ENCODE measurements around the gene LIPT2.
A peak's percentile ranks its signal among the peaks of the same experiment; 100 is the strongest.

Gene LIPT2

DNA sequence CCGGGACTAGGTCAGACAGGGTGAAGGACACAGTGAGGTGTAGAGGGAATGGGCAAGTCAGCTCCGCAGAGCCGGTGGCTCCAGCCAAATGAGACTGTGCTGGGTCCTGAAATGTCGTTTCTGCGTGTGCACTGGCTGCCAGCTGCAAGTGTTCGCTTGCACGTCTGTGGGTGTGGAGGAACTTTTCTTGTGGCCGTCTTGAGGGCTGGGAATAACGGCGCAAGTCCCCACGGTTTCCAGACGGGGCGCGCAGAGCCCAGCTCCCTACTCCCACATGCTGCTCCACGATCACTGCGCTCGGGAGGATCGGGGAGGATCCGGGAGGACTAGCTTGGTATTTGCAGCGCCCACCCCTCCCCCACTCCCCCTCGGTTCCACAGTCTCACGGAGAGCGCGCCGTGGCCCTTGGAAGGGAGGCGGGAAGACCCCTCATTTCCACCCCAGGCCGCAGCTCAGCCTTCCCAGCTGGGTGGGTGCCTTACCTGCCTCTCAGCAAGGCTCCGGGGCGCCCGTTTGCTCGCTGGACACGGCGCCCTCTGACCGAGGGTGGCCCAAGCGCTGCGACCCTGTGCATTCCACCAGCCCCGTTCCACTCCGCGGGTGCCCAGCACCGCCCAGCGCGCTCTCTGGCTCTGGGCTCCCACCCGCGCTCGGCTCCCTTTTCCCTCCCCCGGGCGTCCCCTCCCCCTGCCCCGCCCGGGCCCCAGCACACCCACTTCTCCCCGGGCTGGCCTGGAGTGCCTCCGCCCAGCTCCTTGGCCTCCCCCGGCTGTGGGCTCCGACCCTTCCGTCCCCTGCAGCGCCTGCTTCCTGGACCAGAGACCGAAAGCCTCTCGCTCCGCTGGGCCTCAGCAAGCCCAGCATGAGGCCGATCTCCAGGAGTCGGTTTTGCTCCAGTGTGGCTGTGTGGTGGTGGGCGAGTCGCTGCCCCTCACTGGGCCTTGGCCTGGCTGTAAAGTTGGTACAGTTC lies 26.3 kb downstream of the LIPT2 start, which contains the start of gene KCNE3:
Gene KCNE3 (minus strand): TSS at position 634 of the 970 bp plus-strand sequence. CDS start 9,986 bp downstream, outside the sequence.
- DNase-seq (ENCODE audit: low spot score), result no peak
- no peak for FAIRE-seq

GRCh38 chr11:74465291-74465708 lies 28.2 kb downstream of the LIPT2 start:
- no peak for FAIRE-seq
- DNase-seq (ENCODE audit: low spot score), result no peak

GRCh38 chr11:74464746-74465145 lies 28.8 kb downstream of the LIPT2 start:
- DNase-seq (ENCODE audit: low spot score), result no peak
- FAIRE-seq, result no peak

DNA sequence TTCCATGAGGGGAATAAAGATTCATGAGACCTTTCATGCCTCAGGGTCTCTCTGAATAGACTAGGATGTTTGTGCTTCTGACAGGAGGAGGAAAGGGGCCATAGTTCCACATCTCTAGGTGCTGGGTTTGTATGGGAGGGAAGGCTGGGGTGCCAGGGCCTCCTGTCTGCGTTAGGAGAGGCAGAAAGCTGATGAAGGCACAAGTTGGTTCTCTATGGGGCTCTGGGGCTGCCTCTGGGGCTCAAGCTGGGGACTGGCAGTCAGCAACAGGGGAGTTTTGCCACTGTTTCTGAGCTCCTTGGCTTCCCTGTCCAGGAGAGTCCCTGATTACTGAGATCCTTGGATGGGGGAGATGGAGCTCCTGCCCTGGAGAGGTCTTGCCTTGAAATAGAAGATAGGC lies 30.3 kb downstream of the LIPT2 start:
- DNase-seq (ENCODE audit: low spot score) (no peak), FAIRE-seq (no peak)

GRCh38 chr11:74462631-74463030 lies 30.9 kb downstream of the LIPT2 start:
- FAIRE-seq (no peak), DNase-seq (ENCODE audit: low spot score) (no peak)

- no peak for DNase-seq (ENCODE audit: low spot score)
- no peak for FAIRE-seq
Observed at GRCh38 chr11:74462009-74462408, 31.5 kb downstream of the LIPT2 start.

- no peak for DNase-seq (ENCODE audit: low spot score)
- no peak for FAIRE-seq
Observed at GRCh38 chr11:74460481-74461154, 32.9 kb downstream of the LIPT2 start.

DNA sequence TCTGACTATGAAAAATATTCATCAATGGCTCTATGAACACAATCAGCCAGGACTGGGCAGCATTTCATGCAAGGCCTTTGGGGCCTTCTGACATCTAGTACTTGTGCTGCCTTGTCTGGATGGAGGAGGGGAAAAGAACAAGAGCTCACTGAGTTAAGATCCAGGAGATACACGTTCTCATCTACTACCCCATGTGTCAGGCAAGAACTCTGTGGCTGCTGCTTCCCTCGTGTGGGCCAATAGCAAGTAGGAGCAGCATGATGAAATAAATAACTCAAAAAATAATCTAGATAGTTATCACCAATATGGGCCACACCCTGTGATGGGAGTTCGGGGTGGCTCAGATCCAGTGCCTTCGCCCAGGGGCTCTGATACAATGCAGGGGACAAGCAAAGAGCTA lies 33.5 kb downstream of the LIPT2 start:
- DNase-seq (ENCODE audit: low spot score), result no peak
- FAIRE-seq, result no peak

GRCh38 chr11:74459584-74459983 lies 33.9 kb downstream of the LIPT2 start:
- DNase-seq (ENCODE audit: low spot score) (no peak), FAIRE-seq (no peak)

DNA sequence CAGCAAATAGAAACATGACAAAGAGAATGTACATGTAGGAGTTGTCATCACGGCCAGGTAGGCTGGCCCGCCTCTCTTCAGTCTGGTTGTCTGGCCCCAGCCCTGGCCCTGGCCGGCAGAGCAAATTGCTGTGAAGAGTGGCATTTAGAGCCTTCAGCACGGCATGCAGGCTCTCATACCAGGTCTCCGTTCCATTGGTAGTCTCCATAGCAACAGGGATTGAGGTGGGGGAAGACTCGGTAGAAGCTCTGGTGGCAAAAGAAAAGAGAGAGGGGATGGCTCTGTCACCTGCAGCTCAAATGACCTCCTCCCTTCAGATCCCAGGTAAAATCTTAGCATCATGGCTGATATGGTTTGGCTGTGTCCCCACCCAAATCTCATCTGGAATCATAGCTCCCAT lies 36.2 kb downstream of the LIPT2 start:
- DNase-seq (ENCODE audit: low spot score) (no peak), FAIRE-seq (no peak)

DNA sequence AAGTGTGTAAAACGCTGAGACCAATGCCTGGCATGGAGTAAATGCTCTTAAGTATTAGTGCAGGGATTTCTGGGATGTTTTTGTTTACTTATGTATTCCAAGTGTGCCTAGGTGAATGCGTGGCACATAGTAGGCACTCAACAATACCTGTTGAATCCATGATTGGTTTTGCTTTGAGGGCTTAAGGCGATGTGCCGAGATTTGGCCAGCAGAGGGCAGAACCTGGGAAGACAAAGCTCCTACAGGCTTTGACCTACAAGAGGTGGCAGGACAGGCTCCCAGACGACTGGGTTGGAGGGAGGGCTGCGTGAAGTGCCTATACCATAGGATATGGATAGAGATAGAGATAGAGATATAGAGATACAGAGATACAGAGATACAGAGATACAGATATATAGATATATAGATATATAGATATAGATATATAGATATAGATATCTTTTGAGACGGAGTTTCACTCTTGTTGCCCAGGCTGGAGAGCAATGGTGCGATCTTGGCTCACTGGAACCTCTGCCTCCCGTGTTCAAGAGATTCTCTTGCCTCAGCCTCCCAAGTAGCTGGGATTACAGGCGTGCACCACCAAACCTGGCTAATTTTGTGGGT lies 40.0 kb downstream of the LIPT2 start:
- peak; percentile 10 for DNase-seq (ENCODE audit: low spot score)
- no peak for FAIRE-seq

DNA sequence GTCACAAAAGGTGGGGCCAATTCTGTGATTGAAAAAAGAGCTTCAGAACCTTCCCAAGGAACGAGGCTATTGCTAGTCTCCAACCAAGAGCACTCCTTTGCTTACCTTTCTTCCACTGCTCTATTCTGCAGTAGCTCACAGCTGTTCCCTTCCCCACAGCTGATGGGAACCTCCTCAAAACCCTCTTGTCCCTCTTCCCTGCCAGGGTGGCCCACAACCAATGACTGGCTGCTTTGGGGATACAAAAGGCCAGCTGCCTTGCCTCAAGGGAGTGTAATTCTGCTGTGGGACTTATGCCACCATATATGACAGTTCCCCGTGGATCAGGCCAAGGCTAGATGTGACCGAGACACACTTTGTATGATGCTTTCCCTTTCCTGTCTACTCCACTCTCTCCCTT lies 41.2 kb downstream of the LIPT2 start:
- FAIRE-seq (no peak), DNase-seq (ENCODE audit: low spot score) (no peak)

GRCh38 chr11:74450318-74450717 lies 43.2 kb downstream of the LIPT2 start:
- DNase-seq (ENCODE audit: low spot score), result no peak
- FAIRE-seq, result no peak

DNA sequence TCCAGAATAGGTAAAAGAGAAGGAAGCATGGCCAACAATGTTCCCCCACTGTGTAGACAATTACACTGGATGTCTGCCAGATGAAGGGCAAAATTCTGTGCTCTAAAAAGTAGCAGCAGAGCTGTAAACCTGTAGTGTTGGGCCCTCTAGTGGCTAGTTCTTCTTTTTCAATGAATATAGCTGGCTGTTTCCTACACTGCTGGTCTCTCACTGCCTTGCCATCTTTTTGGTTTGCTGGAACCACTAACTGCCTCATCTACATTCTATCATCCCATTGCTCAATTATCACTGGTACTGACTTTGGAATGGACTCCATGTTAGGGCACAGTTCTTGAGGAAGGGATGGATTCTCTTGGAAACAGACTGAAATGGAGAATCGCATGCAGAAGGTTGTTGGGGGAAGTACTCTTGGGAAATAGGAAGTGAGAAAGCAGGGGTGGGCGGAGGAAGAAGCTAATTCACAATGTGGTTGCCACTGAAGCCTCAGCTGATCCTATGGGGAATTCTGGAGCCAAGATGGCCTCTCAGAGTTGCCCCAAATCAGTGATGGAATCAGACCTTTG lies 44.1 kb downstream of the LIPT2 start:
- DNase-seq (ENCODE audit: low spot score) (peak; percentile 54), FAIRE-seq (peak; percentile 8)

GRCh38 chr11:74447720-74448119 lies 45.8 kb downstream of the LIPT2 start:
- FAIRE-seq (no peak), DNase-seq (ENCODE audit: low spot score) (no peak)

DNA sequence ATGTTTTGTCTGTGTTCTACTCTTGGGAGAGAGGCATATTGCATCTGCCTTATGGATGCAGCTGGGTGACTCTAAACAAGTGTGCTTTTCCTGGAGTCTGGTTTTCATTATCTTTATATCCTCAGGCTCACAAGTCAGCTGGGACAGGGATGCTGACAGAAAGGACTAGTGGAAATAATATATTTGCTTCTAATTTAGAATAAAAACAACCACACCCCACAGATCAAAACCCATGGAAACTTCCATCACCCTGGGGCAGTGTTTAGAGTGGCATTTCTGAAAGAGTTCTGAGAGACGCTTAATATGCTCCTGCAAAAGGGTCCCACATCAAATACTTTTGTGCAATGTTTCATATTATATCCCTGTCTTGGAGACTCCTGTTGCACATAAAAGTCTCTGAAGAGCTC lies 47.0 kb downstream of the LIPT2 start:
- DNase-seq (ENCODE audit: low spot score) (no peak), FAIRE-seq (no peak)

GRCh38 chr11:74444173-74444826 lies 49.2 kb downstream of the LIPT2 start:
- DNase-seq (ENCODE audit: low spot score), result no peak
- FAIRE-seq, result no peak

GRCh38 chr11:74443071-74443864 lies 50.3 kb downstream of the LIPT2 start:
- no peak for DNase-seq (ENCODE audit: low spot score)
- FAIRE-seq, result no peak

DNA sequence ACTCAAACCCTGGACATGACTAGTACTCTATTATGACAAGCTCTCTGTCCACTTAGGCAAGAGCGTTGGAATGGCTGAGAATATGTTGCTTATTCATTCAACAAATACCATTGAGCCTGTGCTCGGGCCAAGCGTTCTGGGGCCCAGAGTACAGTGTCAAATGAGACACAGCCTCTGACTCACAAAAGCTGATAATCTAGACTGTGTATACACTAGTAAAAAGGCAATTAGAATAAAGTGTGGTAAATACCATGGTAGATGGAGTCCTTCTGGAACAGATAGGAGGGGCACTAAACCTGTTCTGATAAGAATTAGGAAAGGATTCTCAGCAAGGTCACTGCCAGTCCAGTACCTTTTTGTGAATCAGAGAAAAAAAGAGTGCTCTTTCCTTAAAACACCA lies 50.9 kb downstream of the LIPT2 start:
- FAIRE-seq, result no peak
- DNase-seq (ENCODE audit: low spot score), result no peak

Measured in RCC 7860 (cell line).